HG03342 (cell line): ENCODE data around the gene TMEM132D.

Experiments used
- ATAC-seq: cut with Tn5 transposase; IDR thresholded peaks from one replicate; pipeline ENCODE4 v1.9.1; 2021; ENCODE audit warnings: mild to moderate bottlenecking, moderate library complexity; ENCODE audit not compliant: unreplicated experiment

Gene TMEM132D

GRCh38 chr12:129373746-129374145 is 530.1 kb downstream of the TMEM132D start:
- no peak for ATAC-seq

- no peak for ATAC-seq
Observed at GRCh38 chr12:129372876-129373275, 530.9 kb downstream of the TMEM132D start.

- ATAC-seq: no peak
Observed at GRCh38 chr12:129372348-129372747, 531.5 kb downstream of the TMEM132D start.

- ATAC-seq: no peak
Observed at GRCh38 chr12:129371268-129371667, 532.6 kb downstream of the TMEM132D start.

GRCh38 chr12:129366656-129367055 is 537.2 kb downstream of the TMEM132D start:
- no peak for ATAC-seq

GRCh38 chr12:129363041-129363440 is 540.8 kb downstream of the TMEM132D start:
- no peak for ATAC-seq

GRCh38 chr12:129357233-129357632 is 546.6 kb downstream of the TMEM132D start:
- no peak for ATAC-seq

- ATAC-seq: no peak
Observed at GRCh38 chr12:129351481-129351880, 552.3 kb downstream of the TMEM132D start.

- no peak for ATAC-seq
Observed at GRCh38 chr12:129339336-129339735, 564.5 kb downstream of the TMEM132D start.

- ATAC-seq: no peak
Observed at GRCh38 chr12:129337413-129337812, 566.4 kb downstream of the TMEM132D start.

GRCh38 chr12:129335773-129336172 is 568.1 kb downstream of the TMEM132D start:
- ATAC-seq: no peak

GRCh38 chr12:129332286-129332685 is 571.5 kb downstream of the TMEM132D start:
- no peak for ATAC-seq

- no peak for ATAC-seq
Observed at GRCh38 chr12:129331356-129332085, 572.3 kb downstream of the TMEM132D start.

GRCh38 chr12:129328235-129328634 is 575.6 kb downstream of the TMEM132D start:
- no peak for ATAC-seq

GRCh38 chr12:129325566-129325965 is 578.3 kb downstream of the TMEM132D start:
- ATAC-seq: no peak

- ATAC-seq: no peak
Observed at GRCh38 chr12:129312048-129312447, 591.8 kb downstream of the TMEM132D start.

- no peak for ATAC-seq
Observed at GRCh38 chr12:129310346-129310745, 593.5 kb downstream of the TMEM132D start.

GRCh38 chr12:129305851-129306250 is 598.0 kb downstream of the TMEM132D start:
- ATAC-seq: no peak

- no peak for ATAC-seq
Observed at GRCh38 chr12:129304529-129304928, 599.3 kb downstream of the TMEM132D start.

GRCh38 chr12:129300011-129300410 is 603.8 kb downstream of the TMEM132D start:
- no peak for ATAC-seq

GRCh38 chr12:129298921-129299320 is 604.9 kb downstream of the TMEM132D start:
- ATAC-seq: no peak

- ATAC-seq: no peak
Observed at GRCh38 chr12:129296671-129297070, 607.2 kb downstream of the TMEM132D start.

GRCh38 chr12:129294868-129295267 is 609.0 kb downstream of the TMEM132D start:
- ATAC-seq: no peak
